Caco-2 (cell line): ENCODE data around the gene DENND2A. TPM values are rescaled to one million over a fixed set of nuclear protein-coding genes. Genes with fewer than 3 reads are reported as not detected.

Experiments
- BruUV-seq: library from RNA; stranded (reverse); fragments of 400-500 nt; replicated peaks from 2 replicates; lab custom pipeline; 2021; lab: Mats Ljungman, UMichigan
- CTCF ChIA-PET: fragments of 300-600 bp; sonication (Branson Sonifier 250); formaldehyde crosslinking; loops from one replicate; lab custom pipeline; 2022; ENCODE audit warnings: antibody characterized with exemption; lab: Charles Lee
- POLR2A ChIA-PET: fragments of 300-600 bp; sonication (Branson Sonifier 250); formaldehyde crosslinking; loops from one replicate; lab custom pipeline; 2022; ENCODE audit warnings: antibody characterized with exemption; lab: Charles Lee
- DNase-seq, 2 experiments: peaks; one replicate each; pipeline versions ENCODE4 v3.0.0 to v3.0.0-alpha.2; 2020 to 2022
- H3K27me3 ChIP-seq: replicated peaks from 2 replicates; pipeline ENCODE4 v1.6.0; 2011; ENCODE audit warnings: low read length; ENCODE audit not compliant: control insufficient read depth, insufficient read depth
- H3K36me3 ChIP-seq: 2 replicates; pipeline ENCODE4 v1.5.1; 2011; ENCODE audit warnings: low read length; ENCODE audit not compliant: control insufficient read depth, insufficient read depth
- H3K4me1 ChIP-seq: fragments of 250-450 bp; sonication (Bioruptor Pico); 2 replicates; pipeline ENCODE4 v1.5.1; 2020; ENCODE audit warnings: mild to moderate bottlenecking
- H3K4me3 ChIP-seq: 2 replicates; pipeline ENCODE4 v1.5.1; 2011; ENCODE audit warnings: low read depth, mild to moderate bottlenecking, control low read depth, low read length
- H3K9me3 ChIP-seq: fragments of 250-450 bp; sonication (Bioruptor Pico); 2 replicates; pipeline ENCODE4 v1.5.1; 2020; ENCODE audit warnings: mild to moderate bottlenecking, moderate library complexity
- H3K27ac Mint-ChIP-seq: one replicate; pipeline ENCODE4 v1.8.0; 2022; ENCODE audit warnings: mixed read lengths; ENCODE audit not compliant: unreplicated experiment
- H3K27me3 Mint-ChIP-seq: one replicate; pipeline ENCODE4 v1.8.0; 2022; ENCODE audit warnings: mixed read lengths; ENCODE audit not compliant: insufficient read depth, unreplicated experiment
- H3K36me3 Mint-ChIP-seq: one replicate; pipeline ENCODE4 v1.8.0; 2022; ENCODE audit warnings: mild to moderate bottlenecking, mixed read lengths; ENCODE audit not compliant: insufficient read depth, unreplicated experiment
- H3K4me1 Mint-ChIP-seq: one replicate; pipeline ENCODE4 v1.8.0; 2022; ENCODE audit warnings: low read depth, mixed read lengths; ENCODE audit not compliant: unreplicated experiment
- H3K4me3 Mint-ChIP-seq: one replicate; pipeline ENCODE4 v1.8.0; 2022; ENCODE audit warnings: mild to moderate bottlenecking, moderate library complexity, mixed read lengths; ENCODE audit not compliant: unreplicated experiment
- H3K9me3 Mint-ChIP-seq: one replicate; pipeline ENCODE4 v1.8.0; 2022; ENCODE audit warnings: mixed read lengths; ENCODE audit not compliant: unreplicated experiment
- intact Hi-C: fragments of 100-400 bp; cut with micrococcal nuclease; formaldehyde crosslinking; loops from one replicate; pipeline ENCODE4 v1.10.0; 2022; ENCODE audit not compliant: unreplicated experiment
- total RNA-seq: library from RNA; stranded (reverse); gene quantifications from 2 replicates; pipeline ENCODE4 v1.2.3, GENCODE V29; 2022
- TF ChIP-seq, protein P1 (sequence below), 2 experiments: fragments of 200-600 bp in 1 of 2; IDR thresholded peaks; 1 replicate in 1 of 2; 2 replicates in 1 of 2; pipeline versions ENCODE4 v1.5.1 to v1.8.0; 2011 to 2022; ENCODE audit warnings: antibody characterized with exemption in 1 of 2, control low read depth in 1 of 2, inconsistent platforms in 1 of 2, low read depth in 1 of 2, low read length in 1 of 2, mild to moderate bottlenecking in 1 of 2, moderate library complexity in 1 of 2; ENCODE audit not compliant: insufficient read depth in 1 of 2, severe bottlenecking in 1 of 2, unreplicated experiment in 1 of 2

DENND2A gene
- total RNA-seq, 1 experiment from 2014 or later = 0.95 TPM

DNA sequence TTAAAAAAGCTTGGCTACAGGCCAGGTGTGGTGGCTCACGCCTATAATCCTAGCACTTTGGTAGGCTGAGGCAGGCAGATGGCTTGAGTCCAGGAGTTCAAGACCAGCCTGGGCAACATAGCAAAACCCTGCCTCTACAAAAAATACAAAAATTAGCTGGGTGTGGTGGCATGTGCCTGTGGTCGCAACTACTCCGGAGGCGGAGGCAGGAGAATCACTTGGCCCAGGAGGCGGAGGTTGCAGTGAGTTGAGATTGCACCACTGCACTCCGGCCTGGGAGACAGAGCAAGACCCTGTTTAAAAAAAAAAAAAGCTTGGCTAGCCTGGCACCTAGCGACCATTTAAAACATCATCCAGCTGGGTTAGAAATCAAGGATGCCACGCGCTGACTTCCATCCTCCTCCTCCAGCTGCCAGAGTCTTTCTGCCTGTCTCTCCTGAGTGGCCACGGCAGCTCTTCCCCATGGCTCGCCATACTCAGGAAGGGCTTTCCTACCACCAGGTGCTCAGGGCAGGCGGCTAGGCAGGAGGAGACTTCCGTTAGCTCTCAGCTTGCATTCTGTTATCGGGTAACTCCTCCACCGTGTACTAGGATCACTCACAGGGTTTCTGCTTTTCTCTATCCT is 45.0 kb downstream of the DENND2A start:
- Mint-ChIP-seq H3K36me3 (no peaks in the 10 kb centered on the region), H3K9me3 (no peaks in the 10 kb centered on the region), H3K27me3 (peaks cover 12% of the 10 kb centered on the region), H3K27ac (no peak overlapping the region), H3K4me3 (no peak overlapping the region), H3K4me1 (no peaks in the 10 kb centered on the region)
- POLR2A ChIA-PET = no interaction called here
- CTCF ChIA-PET = no interaction called here
- Histone ChIP-seq H3K4me1 (no peaks in the 10 kb centered on the region), H3K4me3 (no peak overlapping the region), H3K9me3 (no peaks in the 10 kb centered on the region), H3K36me3 (no peaks in the 10 kb centered on the region), H3K27me3 (no peaks in the 10 kb centered on the region; the same call in 1 of the 2 replicates)
- intact Hi-C loops = no loop called here
- DNase-seq = no peak
- TF ChIP-seq, protein P1, sequence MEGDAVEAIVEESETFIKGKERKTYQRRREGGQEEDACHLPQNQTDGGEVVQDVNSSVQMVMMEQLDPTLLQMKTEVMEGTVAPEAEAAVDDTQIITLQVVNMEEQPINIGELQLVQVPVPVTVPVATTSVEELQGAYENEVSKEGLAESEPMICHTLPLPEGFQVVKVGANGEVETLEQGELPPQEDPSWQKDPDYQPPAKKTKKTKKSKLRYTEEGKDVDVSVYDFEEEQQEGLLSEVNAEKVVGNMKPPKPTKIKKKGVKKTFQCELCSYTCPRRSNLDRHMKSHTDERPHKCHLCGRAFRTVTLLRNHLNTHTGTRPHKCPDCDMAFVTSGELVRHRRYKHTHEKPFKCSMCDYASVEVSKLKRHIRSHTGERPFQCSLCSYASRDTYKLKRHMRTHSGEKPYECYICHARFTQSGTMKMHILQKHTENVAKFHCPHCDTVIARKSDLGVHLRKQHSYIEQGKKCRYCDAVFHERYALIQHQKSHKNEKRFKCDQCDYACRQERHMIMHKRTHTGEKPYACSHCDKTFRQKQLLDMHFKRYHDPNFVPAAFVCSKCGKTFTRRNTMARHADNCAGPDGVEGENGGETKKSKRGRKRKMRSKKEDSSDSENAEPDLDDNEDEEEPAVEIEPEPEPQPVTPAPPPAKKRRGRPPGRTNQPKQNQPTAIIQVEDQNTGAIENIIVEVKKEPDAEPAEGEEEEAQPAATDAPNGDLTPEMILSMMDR (IDR thresholded peaks at IDR 0.05; ENCODE audit: insufficient read depth in 1 of 2, low read depth in 1 of 2, low read length in 1 of 2, severe bottlenecking in 1 of 2, unreplicated experiment in 1 of 2) = no peak
- BruUV-seq = no TSS peak

GRCh38 chr7:140594131-140594691 is 46.4 kb downstream of the DENND2A start:
- no TSS peak for BruUV-seq
- POLR2A ChIA-PET = no interaction called here
- no peaks in the 10 kb centered on the region for H3K36me3 Mint-ChIP-seq

DNA sequence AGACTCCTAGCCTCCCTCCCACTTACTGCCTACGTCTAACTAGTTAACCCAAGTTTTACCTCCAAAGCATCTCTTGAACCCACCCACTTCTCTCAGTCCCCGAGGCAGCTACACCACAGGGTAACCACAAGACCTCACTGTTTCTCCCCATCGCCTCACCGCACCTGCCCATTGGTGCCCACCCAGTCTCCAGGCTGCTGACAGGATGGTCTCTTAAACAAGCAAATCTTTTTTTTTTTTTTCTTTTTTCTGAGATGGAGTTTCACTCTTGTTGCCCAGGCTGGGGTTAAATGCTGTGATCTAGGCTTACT is 47.0 kb downstream of the DENND2A start:
- TF ChIP-seq, protein P1 (IDR thresholded peaks at IDR 0.05; ENCODE audit: insufficient read depth in 1 of 2, low read depth in 1 of 2, low read length in 1 of 2, severe bottlenecking in 1 of 2, unreplicated experiment in 1 of 2) = no peak
- no peaks in the 10 kb centered on the region for H3K4me1 Mint-ChIP-seq
- H3K4me1 ChIP-seq = no peaks in the 10 kb centered on the region
- H3K27ac Mint-ChIP-seq = no peak overlapping the region
- POLR2A ChIA-PET = no interaction called here
- no peaks in the 10 kb centered on the region for H3K9me3 ChIP-seq
- H3K9me3 Mint-ChIP-seq = no peaks in the 10 kb centered on the region
- no peaks in the 10 kb centered on the region for H3K36me3 Mint-ChIP-seq
- no peaks in the 10 kb centered on the region for H3K36me3 ChIP-seq
- no peak overlapping the region for H3K4me3 ChIP-seq
- no peak overlapping the region for H3K4me3 Mint-ChIP-seq
- BruUV-seq = no TSS peak
- intact Hi-C loops = no loop called here
- peaks cover 4% of the 10 kb centered on the region for H3K27me3 Mint-ChIP-seq
- no peak for DNase-seq
- no peaks in the 10 kb centered on the region for H3K27me3 ChIP-seq
- CTCF ChIA-PET = interaction anchor here (0.5 kb wide), 1 partner anchor 79 kb away, joined by 3 read pairs; no protein-coding TSS in a partner anchor

More at GRCh38 chr7:140594131-140594691, 46.4 kb downstream of the DENND2A start:
- Histone ChIP-seq H3K36me3 (no peaks in the 10 kb centered on the region), H3K4me1 (no peaks in the 10 kb centered on the region), H3K4me3 (no peak overlapping the region), H3K27me3 (no peaks in the 10 kb centered on the region), H3K9me3 (no peaks in the 10 kb centered on the region)
- Mint-ChIP-seq H3K9me3 (no peaks in the 10 kb centered on the region), H3K4me1 (no peaks in the 10 kb centered on the region), H3K27me3 (peaks cover 4% of the 10 kb centered on the region), H3K27ac (no peak overlapping the region), H3K4me3 (no peak overlapping the region)
- intact Hi-C loops = no loop called here
- TF ChIP-seq, protein P1 (IDR thresholded peaks at IDR 0.05; ENCODE audit: insufficient read depth in 1 of 2, low read depth in 1 of 2, low read length in 1 of 2, severe bottlenecking in 1 of 2, unreplicated experiment in 1 of 2) = no peak
- no peak for DNase-seq
- CTCF ChIA-PET = no interaction called here
